Measurements from ENCODE around the gene ARHGAP9. TPM values are rescaled to one million over a fixed set of nuclear protein-coding genes. Genes with fewer than 3 reads are reported as not detected.
A peak's percentile ranks its signal among the peaks of the same experiment; 100 is the strongest.
"Not testable (repeated sequence)": the region's sequence is repeated elsewhere in the genome, so short reads cannot be mapped to it uniquely, and the experiment has no call there.

ARHGAP9 gene
- total and polyA plus RNA-seq, 2 of the 8 experiments (the other 6 are each of a cell fraction or from before 2014, with no cell fraction given), result 3.2 to 6.0 TPM

- not testable (repeated sequence) for H3K9ac ChIP-seq (replicated peaks in 1 of 4; ENCODE audit: extremely low read depth in 1 of 4, low read depth in 3 of 4, low read length in 3 of 4); FAIRE-seq; H4K5ac ChIP-seq (ENCODE audit: insufficient read length, low read depth, low read length); H4K91ac ChIP-seq (replicated peaks; ENCODE audit: insufficient read length, low read length); H3K9me3 ChIP-seq (ENCODE audit: insufficient read depth in 2 of 2, low read depth in 1 of 2, low read length in 1 of 2); H2AFZ ChIP-seq (ENCODE audit: low read length); H3K4ac ChIP-seq (replicated peaks; ENCODE audit: insufficient read length, low read depth, low read length); H3K18ac ChIP-seq (ENCODE audit: extremely low read depth, low read length); H3K27me3 ChIP-seq (replicated peaks in 1 of 4; ENCODE audit: control insufficient read depth in 3 of 4, extremely low read depth in 1 of 4, insufficient read depth in 3 of 4, low read length in 3 of 4); H2BK120ac ChIP-seq (replicated peaks; ENCODE audit: low read depth, low read length); H3K14ac ChIP-seq (ENCODE audit: insufficient read length); H2AK5ac ChIP-seq (ENCODE audit: low read depth, low read length); H4K8ac ChIP-seq (ENCODE audit: extremely low read depth, insufficient read depth, low read length); H3K79me1 ChIP-seq (ENCODE audit: low read depth, low read length); DNase-seq (ENCODE audit: low read depth in 1 of 2, low spot score in 2 of 2); H3K56ac ChIP-seq (replicated peaks; ENCODE audit: insufficient read length, low read depth, low read length); H2BK15ac ChIP-seq (ENCODE audit: low read length); H2BK20ac ChIP-seq (ENCODE audit: low read length); H3K27ac ChIP-seq (ENCODE audit: low read depth, low read length); H3K23ac ChIP-seq (ENCODE audit: insufficient read length); H2BK12ac ChIP-seq (ENCODE audit: low read depth, low read length); H2BK5ac ChIP-seq (ENCODE audit: low read depth, low read length)
- H3K23me2 ChIP-seq (ENCODE audit: low read depth, low read length), result peaks cover 15% of the 10 kb centered on the region
- H3K36me3 ChIP-seq (ENCODE audit: control insufficient read depth in 2 of 4, insufficient read depth in 4 of 4, low read length in 3 of 4), result peaks cover 35 to 62% (median 47%) of the 10 kb centered on the region in 4 experiments
- H3K4me1 ChIP-seq (replicated peaks in 1 of 4; ENCODE audit: control insufficient read depth in 3 of 4, insufficient read depth in 4 of 4, low read length in 3 of 4), result peaks cover 4 to 15% (median 12%) of the 10 kb centered on the region in 4 experiments
- peaks cover 0 to 20% of the 10 kb centered on the region in 2 experiments; a peak in 2 of 4 replicates for H3K79me2 ChIP-seq (ENCODE audit: control insufficient read depth in 1 of 2, insufficient read depth in 2 of 2, low read length in 2 of 2)
- peak overlapping the region in 1 of 4 experiments; percentile 85; a peak in 1 of 8 replicates for H3K4me3 ChIP-seq (ENCODE audit: extremely low read depth in 1 of 4, insufficient read depth in 2 of 4, low read depth in 3 of 4, low read length in 4 of 4)
- 91% methylated on average over 10 of the region's 10 CpGs; no CpG with 5 or more reads in 1 of the 2 experiments for WGBS, 2 experiments (ENCODE audit: extremely low coverage in 1 of 2, insufficient coverage in 1 of 2, insufficient read length in 1 of 2, insufficient replicate concordance in 2 of 2, low coverage in 1 of 2, low lambda C conversion rate in 2 of 2, missing lambda C conversion rate in 1 of 2)
- ChIA-PET CTCF (ENCODE audit: partially characterized antibody) (interaction anchor here (0.6 to 1.5 kb wide), 4 partner anchors 11 to 43 kb away, joined by 3 to 5 read pairs (median 3); no protein-coding TSS in a partner anchor), POLR2A (ENCODE audit: partially characterized antibody) (interaction anchor here (0.6 to 6.0 kb wide), 16 partner anchors 7 to 286 kb away, joined by 3 to 60 read pairs (median 6); partner anchors contain the start of gene DCTN2)
- peak overlapping the region in 1 of 2 experiments; percentile 81; a peak in 1 of 4 replicates for H3K4me2 ChIP-seq (ENCODE audit: insufficient read depth in 1 of 2, low read depth in 2 of 2, low read length in 2 of 2)
- peaks cover 5 to 14% of the 10 kb centered on the region in 2 experiments for H4K20me1 ChIP-seq (replicated peaks in 1 of 2; ENCODE audit: control insufficient read depth in 1 of 2, insufficient read depth in 2 of 2, low read length in 2 of 2)
Measured at GRCh38 chr12:57517718-57518117, 38.1 kb upstream of the ARHGAP9 start.

Measured in H1 (cell line).